MM.1S (cell line): Measurements from ENCODE around the gene ENPP5.

Source experiments
- CTCF ChIP-seq: fragments of 300-600 bp; sonication (generic); IDR thresholded peaks from 2 replicates; pipeline ENCODE4 v1.5.1; 2016; ENCODE audit warnings: antibody characterized with exemption, low read length, mixed read lengths
- EZH2phosphoT487 ChIP-seq: fragments of 300-600 bp; sonication (generic); IDR thresholded peaks from 2 replicates; pipeline ENCODE4 v1.6.1; 2018; ENCODE audit warnings: antibody characterized with exemption, low read length

- TF ChIP-seq CTCF, result no peak
- TF ChIP-seq EZH2phosphoT487, result no peak
These were observed 39.5 kb upstream of the ENPP5 start for GRCh38 chr6:46210294-46210693.
